Measurements from ENCODE around the gene HMGCS1.
"Not testable (repeated sequence)": the region's sequence is repeated elsewhere in the genome, so short reads cannot be mapped to it uniquely, and the experiment has no call there.

The HMGCS1 gene

GRCh38 chr5:43313035-43313853 is at the start of gene HMGCS1:
TSS of gene HMGCS1 (minus strand) at chr5:43313412. CDS start at chr5:43298965, 14,447 bp downstream.
- peak; percentile 99 for DNase-seq

DNA sequence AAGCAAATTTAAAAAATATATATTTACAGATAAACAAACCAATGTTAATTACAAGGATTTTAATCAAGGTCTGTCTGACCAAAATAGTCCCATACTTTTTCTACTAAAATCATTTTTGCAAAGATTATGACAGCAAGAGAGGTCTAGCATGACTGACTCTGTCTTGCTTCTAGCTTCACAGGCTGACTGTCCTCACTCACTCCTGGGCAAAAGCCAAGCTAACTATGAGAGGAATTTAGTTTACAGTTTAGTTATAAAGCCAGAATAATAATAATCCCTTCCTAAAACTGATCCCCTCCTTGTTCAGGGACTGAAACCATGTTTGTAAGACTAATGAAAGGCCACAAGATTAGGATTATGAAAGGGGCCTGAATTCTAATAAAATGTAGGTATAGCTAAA is 45.5 kb upstream of the HMGCS1 start:
- DNase-seq, result no peak

DNA sequence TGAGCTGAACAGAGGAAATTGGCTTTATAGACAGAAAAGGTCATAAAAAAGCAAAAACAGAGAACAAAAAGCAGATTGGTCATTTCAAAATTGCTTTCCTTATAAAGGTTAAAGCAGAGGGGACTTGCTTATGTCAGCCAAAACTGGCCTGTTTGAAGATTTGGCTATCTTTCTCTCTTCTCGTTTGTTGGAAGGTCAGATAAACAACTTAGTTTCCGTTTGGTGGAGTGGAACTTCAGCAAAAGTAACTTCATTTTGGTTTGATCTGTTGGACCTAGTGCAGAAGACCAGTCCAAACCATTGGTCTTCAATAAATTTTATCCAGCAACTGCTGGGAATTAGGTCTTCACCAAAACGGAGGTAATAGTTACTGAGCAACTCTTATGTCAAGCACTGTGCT is 45.1 kb upstream of the HMGCS1 start:
- no peak for DNase-seq

DNA sequence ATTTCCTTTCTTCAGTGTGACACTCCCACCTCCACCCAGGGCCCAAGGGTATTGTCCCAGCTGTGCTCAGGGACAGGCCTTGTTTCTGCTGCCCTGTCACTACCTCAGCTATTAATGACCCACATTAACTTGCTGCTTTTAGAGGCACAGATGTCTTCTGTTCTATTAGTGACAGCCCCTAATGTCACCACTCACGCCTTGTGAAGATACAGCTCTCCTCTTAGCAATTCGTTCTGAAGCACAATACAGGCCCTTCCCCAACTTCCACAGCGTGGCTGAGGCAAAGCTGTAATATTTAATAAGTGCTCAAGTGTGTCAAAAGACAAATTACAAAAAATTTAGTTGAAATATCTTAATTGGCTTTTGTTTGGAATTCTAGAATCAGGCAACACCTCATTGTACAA is 44.7 kb upstream of the HMGCS1 start:
- no peak for DNase-seq

GRCh38 chr5:43357067-43357466 is 43.9 kb upstream of the HMGCS1 start:
- DNase-seq, result no peak

DNA sequence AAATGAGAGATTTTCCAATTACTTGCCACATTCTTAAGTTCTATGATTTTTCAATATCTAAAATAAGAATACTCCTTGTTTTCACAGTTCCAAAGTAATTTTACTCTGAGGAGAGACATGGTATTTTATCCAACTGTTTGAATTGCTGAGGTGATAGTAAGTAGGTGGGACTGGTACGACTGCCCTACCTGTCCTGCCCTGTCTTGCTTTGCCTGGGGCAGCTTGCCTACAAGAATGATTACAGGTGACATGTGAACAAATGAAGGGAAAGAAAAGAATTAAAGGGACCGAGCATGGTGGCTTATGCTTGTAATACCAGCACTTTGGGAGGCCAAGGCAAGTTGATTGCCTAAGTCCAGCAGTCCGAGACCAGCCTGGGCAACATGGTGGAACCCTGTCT is 41.6 kb upstream of the HMGCS1 start:
- peak in 1 of 3 donors; percentile 7 for DNase-seq

- peak in 1 of 3 donors; percentile 15 for DNase-seq
These were observed 40.5 kb upstream of the HMGCS1 start for GRCh38 chr5:43353668-43354067.

GRCh38 chr5:43352915-43353314 is 39.7 kb upstream of the HMGCS1 start:
- DNase-seq, result peak in 1 of 3 donors; percentile 12

- DNase-seq, result peak in 1 of 3 donors; percentile 16
These were observed 38.9 kb upstream of the HMGCS1 start for GRCh38 chr5:43352131-43352530.

DNA sequence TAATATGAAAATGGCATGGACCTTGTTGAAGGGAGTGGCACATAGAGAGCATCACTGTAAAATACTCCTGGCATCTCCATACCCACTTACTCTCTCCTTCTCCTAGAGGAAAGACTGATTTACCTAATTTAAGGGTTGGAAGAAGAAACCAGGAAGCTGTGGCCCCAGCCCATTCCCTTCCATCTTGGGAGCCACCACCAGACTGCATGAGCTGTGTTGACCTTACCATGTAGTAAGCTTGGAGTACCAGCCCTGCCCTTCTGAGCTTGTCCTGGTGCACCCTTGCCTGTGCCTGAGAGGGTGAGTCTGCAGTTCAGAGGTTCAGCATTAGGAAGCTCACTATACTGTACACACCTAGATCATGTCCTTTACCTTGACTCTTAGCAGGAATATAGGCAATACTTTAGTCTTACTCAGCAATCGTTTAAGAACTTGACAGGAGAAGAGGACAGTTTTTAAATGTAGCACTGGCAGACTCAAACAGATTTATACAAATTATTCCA is 35.7 kb upstream of the HMGCS1 start:
- DNase-seq, result no peak

GRCh38 chr5:43348207-43348606 is 35.0 kb upstream of the HMGCS1 start:
- DNase-seq, result no peak

- DNase-seq, result peak; percentile 87 to 96 (median 94)
These were observed 25.6 kb upstream of the HMGCS1 start for GRCh38 chr5:43338862-43339261.

DNA sequence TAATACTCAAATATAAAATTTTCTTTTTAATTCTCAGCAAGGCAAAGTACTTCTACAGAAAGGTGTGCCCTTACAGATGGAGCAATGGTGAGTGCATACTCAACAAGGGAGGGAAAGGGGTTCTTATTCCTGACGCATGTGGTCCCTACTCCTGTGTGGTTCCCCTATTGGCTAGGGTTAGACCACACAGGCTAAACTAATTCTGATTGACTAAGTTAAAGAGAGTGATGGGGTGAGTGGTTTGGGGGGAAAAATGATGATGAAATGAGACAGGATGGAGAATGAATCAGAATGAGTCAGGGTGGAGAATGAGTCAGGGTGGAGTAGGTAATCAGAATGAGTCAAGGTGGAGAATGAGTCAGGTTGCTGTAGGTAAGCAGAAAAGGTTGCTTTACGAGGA is 22.9 kb upstream of the HMGCS1 start:
- peak in 2 of 3 donors; percentile 15 to 27 for DNase-seq

GRCh38 chr5:43335681-43336080 is 22.5 kb upstream of the HMGCS1 start:
- no peak for DNase-seq

DNA sequence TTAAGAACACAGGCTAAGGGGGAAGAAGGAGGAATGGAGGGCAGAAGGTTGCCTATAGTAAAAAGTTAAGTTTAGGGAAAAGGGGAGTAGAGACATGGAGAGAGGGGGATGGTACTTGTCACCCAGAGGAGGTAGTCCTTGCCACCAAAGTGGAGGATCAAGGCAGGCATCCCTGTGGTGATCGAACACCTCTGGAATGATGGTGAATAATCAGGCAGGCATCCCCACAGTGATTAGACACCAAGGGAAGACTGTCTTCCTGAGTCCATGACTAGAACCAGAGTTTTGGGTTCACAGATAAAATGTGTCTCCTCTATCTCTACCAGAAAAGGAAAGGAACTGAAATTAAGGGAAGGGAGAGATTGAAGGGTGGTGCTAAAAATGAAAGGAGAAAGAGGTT is 19.2 kb upstream of the HMGCS1 start:
- DNase-seq, result no peak

GRCh38 chr5:43325624-43326023 is 12.4 kb upstream of the HMGCS1 start:
- not testable (repeated sequence) for DNase-seq

DNA sequence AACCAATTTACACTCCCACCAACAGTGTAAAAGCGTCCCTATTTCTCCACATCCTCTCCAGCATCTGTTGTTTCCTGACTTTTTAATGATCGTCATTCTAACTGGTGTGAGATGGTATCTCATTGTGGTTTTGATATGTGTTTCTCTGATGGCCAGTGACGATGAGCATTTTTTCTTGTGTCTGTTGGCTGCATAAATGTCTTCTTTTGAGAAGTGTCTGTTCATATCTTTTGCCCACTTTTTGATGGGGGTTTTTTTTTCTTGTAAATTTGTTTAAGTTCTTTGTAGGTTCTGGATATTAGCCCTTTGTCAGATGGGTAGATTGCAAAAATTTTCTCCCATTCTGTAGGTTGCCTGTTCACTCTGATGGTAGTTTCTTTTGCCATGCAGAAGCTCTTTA is 10.3 kb upstream of the HMGCS1 start:
- DNase-seq, result not testable (repeated sequence)

- DNase-seq, result no peak
These were observed 7.6 kb upstream of the HMGCS1 start for GRCh38 chr5:43320846-43321245.

DNA sequence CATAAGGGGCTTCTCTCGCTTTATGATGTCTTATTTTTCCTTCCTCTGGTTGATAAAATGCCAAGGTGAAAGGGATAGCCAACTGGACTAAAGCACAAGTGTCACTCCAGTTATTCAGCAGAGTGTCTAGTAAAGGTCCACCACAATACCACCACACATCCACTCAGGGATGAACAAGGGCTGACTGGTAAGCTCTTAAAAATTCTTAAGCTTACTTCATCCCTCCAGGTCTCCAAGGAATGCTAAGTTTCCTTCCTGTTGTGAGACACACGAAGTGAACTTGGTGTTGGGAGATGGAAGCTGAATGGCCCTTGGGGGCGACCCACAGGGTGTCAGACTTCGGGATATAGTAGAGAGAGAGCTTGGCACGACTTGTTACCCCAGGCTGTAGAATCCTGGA is 3.2 kb upstream of the HMGCS1 start:
- no peak for DNase-seq

GRCh38 chr5:43315682-43316081 is 2.5 kb upstream of the HMGCS1 start:
- no peak for DNase-seq

DNA sequence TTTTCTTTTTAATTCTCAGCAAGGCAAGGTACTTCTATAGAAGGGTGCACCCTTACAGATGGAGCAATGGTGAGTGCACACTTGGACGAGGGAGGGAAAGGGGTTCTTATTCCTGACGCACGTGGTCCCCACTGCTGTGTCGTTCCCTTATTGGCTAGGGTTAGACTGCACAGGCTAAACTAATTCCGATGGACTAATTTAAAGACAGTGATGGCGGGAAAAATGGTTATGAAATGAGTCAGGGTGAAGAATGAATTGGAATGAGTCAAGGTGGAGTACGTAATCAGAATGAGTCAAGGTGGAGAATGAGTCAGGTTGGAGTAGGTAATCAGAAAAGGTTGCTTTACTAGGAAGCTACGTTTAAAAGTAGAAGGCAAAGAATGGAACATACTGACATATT is 2.1 kb upstream of the HMGCS1 start:
- DNase-seq, result peak in 1 of 3 donors; percentile 20

DNA sequence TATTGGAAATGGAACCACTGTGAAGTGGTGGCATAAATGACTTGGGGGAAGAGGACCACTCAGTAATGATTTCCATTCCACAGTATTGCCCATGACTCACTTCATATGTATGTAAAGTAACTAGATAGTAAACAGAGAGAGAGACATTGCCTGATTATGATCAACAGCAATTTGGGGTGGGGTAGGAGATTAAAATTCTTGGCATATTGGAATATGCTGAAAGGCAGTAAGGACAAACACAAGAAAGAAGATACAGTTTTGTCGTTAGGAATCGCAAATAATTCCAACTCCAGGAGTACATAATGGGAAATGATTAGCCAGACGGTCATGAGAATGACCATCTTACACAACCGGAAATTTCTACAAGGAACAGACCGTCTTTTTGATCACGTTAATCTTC is 1.5 kb upstream of the HMGCS1 start:
- DNase-seq, result no peak

DNA sequence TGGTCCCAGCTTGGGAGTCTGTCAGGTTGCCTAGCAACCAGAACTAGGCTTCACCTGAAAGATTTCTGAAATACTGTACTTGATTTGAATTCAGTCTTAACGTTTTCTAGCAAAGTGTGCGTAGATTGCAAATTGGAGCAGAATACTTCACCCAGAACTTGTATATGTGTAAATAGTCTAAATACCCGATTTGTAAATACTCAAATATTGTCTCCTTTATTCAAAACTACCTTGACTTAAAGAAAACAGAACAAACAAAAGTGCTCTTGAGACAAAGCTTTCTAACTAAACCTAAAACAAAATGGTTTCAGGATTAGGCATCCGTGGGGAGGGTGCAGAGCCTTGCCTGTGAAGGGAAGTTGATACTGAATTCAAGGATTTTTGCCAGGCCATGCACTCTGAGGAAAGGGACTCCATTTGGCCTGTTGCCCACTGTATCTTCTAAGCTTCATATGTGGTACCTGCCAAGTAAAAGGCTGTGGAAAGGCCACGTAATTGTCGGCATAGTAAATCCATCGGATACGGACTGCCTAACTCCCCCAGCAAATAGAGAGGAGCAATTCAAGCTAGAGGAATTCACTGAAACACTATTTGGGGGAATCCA is 744 bp upstream of the HMGCS1 start:
- DNase-seq, result no peak

DNA sequence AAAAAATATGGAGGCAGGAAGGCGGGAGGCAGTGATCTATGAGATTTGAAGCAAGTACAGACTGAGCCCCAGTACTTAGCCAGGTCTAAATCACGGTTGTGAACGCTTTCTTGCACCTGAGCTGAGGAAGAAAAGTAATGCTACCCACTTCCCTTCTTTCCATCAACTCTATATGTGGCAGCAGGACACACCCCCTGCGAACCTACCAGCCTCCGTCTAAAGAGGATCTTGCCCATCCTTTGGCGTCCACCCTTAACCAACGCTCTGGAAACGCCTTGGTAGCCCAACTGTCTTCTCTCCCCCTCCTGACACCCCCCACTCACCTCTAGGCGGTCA is 545 bp downstream of the HMGCS1 start:
- DNase-seq, result peak; percentile 44 to 67 (median 53)
